Measurements from ENCODE around the gene WDR72. TPM values are rescaled to one million over a fixed set of nuclear protein-coding genes. Genes with fewer than 3 reads are reported as not detected.

The WDR72 gene
- total and polyA plus RNA-seq, 2 experiments from 2014 or later = 0.99 to 1.9 TPM

- TF ChIP-seq, protein P1, sequence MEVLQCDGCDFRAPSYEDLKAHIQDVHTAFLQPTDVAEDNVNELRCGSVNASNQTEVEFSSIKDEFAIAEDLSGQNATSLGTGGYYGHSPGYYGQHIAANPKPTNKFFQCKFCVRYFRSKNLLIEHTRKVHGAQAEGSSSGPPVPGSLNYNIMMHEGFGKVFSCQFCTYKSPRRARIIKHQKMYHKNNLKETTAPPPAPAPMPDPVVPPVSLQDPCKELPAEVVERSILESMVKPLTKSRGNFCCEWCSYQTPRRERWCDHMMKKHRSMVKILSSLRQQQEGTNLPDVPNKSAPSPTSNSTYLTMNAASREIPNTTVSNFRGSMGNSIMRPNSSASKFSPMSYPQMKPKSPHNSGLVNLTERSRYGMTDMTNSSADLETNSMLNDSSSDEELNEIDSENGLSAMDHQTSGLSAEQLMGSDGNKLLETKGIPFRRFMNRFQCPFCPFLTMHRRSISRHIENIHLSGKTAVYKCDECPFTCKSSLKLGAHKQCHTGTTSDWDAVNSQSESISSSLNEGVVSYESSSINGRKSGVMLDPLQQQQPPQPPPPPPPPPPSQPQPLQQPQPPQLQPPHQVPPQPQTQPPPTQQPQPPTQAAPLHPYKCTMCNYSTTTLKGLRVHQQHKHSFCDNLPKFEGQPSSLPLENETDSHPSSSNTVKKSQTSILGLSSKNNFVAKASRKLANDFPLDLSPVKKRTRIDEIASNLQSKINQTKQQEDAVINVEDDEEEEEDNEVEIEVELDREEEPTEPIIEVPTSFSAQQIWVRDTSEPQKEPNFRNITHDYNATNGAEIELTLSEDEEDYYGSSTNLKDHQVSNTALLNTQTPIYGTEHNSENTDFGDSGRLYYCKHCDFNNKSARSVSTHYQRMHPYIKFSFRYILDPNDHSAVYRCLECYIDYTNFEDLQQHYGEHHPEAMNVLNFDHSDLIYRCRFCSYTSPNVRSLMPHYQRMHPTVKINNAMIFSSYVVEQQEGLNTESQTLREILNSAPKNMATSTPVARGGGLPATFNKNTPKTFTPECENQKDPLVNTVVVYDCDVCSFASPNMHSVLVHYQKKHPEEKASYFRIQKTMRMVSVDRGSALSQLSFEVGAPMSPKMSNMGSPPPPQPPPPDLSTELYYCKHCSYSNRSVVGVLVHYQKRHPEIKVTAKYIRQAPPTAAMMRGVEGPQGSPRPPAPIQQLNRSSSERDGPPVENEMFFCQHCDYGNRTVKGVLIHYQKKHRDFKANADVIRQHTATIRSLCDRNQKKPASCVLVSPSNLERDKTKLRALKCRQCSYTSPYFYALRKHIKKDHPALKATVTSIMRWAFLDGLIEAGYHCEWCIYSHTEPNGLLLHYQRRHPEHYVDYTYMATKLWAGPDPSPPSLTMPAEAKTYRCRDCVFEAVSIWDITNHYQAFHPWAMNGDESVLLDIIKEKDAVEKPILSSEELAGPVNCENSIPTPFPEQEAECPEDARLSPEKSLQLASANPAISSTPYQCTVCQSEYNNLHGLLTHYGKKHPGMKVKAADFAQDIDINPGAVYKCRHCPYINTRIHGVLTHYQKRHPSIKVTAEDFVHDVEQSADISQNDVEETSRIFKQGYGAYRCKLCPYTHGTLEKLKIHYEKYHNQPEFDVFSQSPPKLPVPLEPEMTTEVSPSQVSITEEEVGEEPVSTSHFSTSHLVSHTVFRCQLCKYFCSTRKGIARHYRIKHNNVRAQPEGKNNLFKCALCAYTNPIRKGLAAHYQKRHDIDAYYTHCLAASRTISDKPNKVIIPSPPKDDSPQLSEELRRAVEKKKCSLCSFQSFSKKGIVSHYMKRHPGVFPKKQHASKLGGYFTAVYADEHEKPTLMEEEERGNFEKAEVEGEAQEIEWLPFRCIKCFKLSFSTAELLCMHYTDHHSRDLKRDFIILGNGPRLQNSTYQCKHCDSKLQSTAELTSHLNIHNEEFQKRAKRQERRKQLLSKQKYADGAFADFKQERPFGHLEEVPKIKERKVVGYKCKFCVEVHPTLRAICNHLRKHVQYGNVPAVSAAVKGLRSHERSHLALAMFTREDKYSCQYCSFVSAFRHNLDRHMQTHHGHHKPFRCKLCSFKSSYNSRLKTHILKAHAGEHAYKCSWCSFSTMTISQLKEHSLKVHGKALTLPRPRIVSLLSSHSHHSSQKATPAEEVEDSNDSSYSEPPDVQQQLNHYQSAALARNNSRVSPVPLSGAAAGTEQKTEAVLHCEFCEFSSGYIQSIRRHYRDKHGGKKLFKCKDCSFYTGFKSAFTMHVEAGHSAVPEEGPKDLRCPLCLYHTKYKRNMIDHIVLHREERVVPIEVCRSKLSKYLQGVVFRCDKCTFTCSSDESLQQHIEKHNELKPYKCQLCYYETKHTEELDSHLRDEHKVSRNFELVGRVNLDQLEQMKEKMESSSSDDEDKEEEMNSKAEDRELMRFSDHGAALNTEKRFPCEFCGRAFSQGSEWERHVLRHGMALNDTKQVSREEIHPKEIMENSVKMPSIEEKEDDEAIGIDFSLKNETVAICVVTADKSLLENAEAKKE (CRISPR knock-in tag; IDR thresholded peaks at IDR 0.05) = no peak
- TF ChIP-seq NANOG (IDR thresholded peaks at IDR 0.05; ENCODE audit: borderline replicate concordance) = no peak
Measured at GRCh38 chr15:53713218-53713617, 46.2 kb downstream of the WDR72 start (continued).

DNA sequence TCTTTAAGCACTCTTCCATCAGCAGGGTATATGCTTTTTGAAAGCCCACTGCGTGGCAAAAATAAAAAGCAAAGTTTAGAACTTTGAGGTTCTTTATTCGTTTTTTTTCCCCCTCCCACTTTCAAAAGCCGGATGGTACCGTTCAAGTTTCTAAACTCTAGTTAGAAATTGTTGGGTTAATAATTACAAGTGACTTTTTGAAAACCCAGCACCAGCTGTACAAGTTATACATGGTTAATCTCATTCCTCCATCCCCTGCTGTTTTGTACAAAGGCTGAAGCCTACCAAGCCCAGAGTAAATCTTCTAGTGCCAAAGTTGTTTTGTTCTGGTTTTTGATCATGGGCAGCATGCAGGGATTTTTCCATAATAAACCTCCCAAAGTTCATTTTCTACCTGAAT, 48.6 kb downstream of the WDR72 start:
- Histone ChIP-seq H4K20me1 (replicated peaks; ENCODE audit: insufficient read depth) (no peaks in the 10 kb centered on the region), H3K4me1 (ENCODE audit: insufficient read depth) (no peaks in the 10 kb centered on the region), H3F3A (replicated peaks; ENCODE audit: low read depth) (no peaks in the 10 kb centered on the region), H3K79me2 (replicated peaks; ENCODE audit: insufficient read depth) (no peaks in the 10 kb centered on the region), H3K4me2 (no peak overlapping the region), H3K4me3 (no peak overlapping the region), H3K27ac (ENCODE audit: low read depth) (no peak overlapping the region), H3K27me3 (ENCODE audit: insufficient read depth) (no peaks in the 10 kb centered on the region), H3K36me3 (ENCODE audit: insufficient read depth) (no peaks in the 10 kb centered on the region), H3K9me2 (ENCODE audit: insufficient read depth) (no peaks in the 10 kb centered on the region), H2AFZ (no peak overlapping the region)
- DNase-seq (ENCODE audit: low spot score) = no peak
- Mint-ChIP-seq H3K27ac (no peak overlapping the region), H3K4me1 (no peaks in the 10 kb centered on the region), H3K36me3 (ENCODE audit: low read depth) (no peaks in the 10 kb centered on the region), H3K4me3 (no peak overlapping the region), H3K27me3 (ENCODE audit: insufficient read depth, low read depth, poor library complexity) (no peaks in the 10 kb centered on the region), H3K9me3 (no peaks in the 10 kb centered on the region)
- ATAC-seq = no peak
- TF ChIP-seq CTCF (conservative IDR thresholded peaks at IDR 0.05; ENCODE audit: low read depth in 2 of 2) = no peak
- no peak for TF ChIP-seq NANOG (IDR thresholded peaks at IDR 0.05; ENCODE audit: borderline replicate concordance)
- TF ChIP-seq EZH2phosphoT487 (IDR thresholded peaks at IDR 0.05; ENCODE audit: unreplicated experiment) = no peak
- no peak for TF ChIP-seq ETS1 (IDR thresholded peaks at IDR 0.05)
- TF ChIP-seq, protein P1 (CRISPR knock-in tag; IDR thresholded peaks at IDR 0.05) = no peak

All from GM23338 (cell line).